ENCODE measurements around the gene SECTM1. TPM values are rescaled to one million over a fixed set of nuclear protein-coding genes. Genes with fewer than 3 reads are reported as not detected.
"Not testable (repeated sequence)": the region's sequence is repeated elsewhere in the genome, so short reads cannot be mapped to it uniquely, and the experiment has no call there.

Gene SECTM1
- total RNA-seq, 1 donor from 2014 or later = 22.2 TPM

GRCh38 chr17:82351713-82352488, 18.3 kb upstream of the SECTM1 start:
- DNase-seq (ENCODE audit: low spot score) = peak; percentile 90
- intact Hi-C loops (cut with DNase I) = loop anchor here (2.0 kb wide), 1 partner anchor 63 kb away; no protein-coding TSS in a partner anchor
- ATAC-seq = peak; percentile 79

- ATAC-seq = peak; percentile 12
- intact Hi-C loops (cut with DNase I) = no loop called here
- DNase-seq (ENCODE audit: low spot score) = no peak
Observed at GRCh38 chr17:82351254-82351712, 17.7 kb upstream of the SECTM1 start.

GRCh38 chr17:82350182-82351030, 16.8 kb upstream of the SECTM1 start:
- ATAC-seq = no peak
- no peak for DNase-seq (ENCODE audit: low spot score)
- intact Hi-C loops (cut with DNase I) = no loop called here

GRCh38 chr17:82349287-82349701, 15.7 kb upstream of the SECTM1 start:
- intact Hi-C loops (cut with DNase I) = no loop called here
- ATAC-seq (peak; percentile 44), DNase-seq (ENCODE audit: low spot score) (no peak)

- DNase-seq (ENCODE audit: low spot score) (no peak), ATAC-seq (no peak)
- intact Hi-C loops (cut with DNase I) = no loop called here
Observed at GRCh38 chr17:82348866-82349265, 15.3 kb upstream of the SECTM1 start.

- DNase-seq (ENCODE audit: low spot score) (no peak), ATAC-seq (no peak)
- intact Hi-C loops (cut with DNase I) = no loop called here
Observed at GRCh38 chr17:82348434-82348833, 14.9 kb upstream of the SECTM1 start.

- ATAC-seq; intact Hi-C loops (cut with DNase I); DNase-seq (ENCODE audit: low spot score): not testable (repeated sequence)
Observed at GRCh38 chr17:82347994-82348393, 14.4 kb upstream of the SECTM1 start.

- DNase-seq (ENCODE audit: low spot score) (no peak), ATAC-seq (no peak)
- intact Hi-C loops (cut with DNase I) = no loop called here
Observed at GRCh38 chr17:82346342-82347300, 13.1 kb upstream of the SECTM1 start.

GRCh38 chr17:82345151-82345976, 11.8 kb upstream of the SECTM1 start:
- ATAC-seq (no peak), DNase-seq (ENCODE audit: low spot score) (no peak)
- intact Hi-C loops (cut with DNase I) = no loop called here

- intact Hi-C loops (cut with DNase I) = no loop called here
Observed at GRCh38 chr17:82344175-82344907, 10.8 kb upstream of the SECTM1 start.

GRCh38 chr17:82343560-82343959, 10.0 kb upstream of the SECTM1 start:
- ATAC-seq (no peak), DNase-seq (ENCODE audit: low spot score) (no peak)
- intact Hi-C loops (cut with DNase I) = no loop called here

More at GRCh38 chr17:82344175-82344907, 10.8 kb upstream of the SECTM1 start:
- no peak for DNase-seq (ENCODE audit: low spot score)
- no peak for ATAC-seq

GRCh38 chr17:82342361-82343079, 9.0 kb upstream of the SECTM1 start:
- DNase-seq (ENCODE audit: low spot score) (no peak), ATAC-seq (no peak)
- intact Hi-C loops (cut with DNase I) = no loop called here

GRCh38 chr17:82339634-82340580, 6.3 kb upstream of the SECTM1 start:
- DNase-seq (ENCODE audit: low spot score) (no peak), ATAC-seq (no peak)
- intact Hi-C loops (cut with DNase I) = no loop called here

- ATAC-seq = peak; percentile 85
- DNase-seq (ENCODE audit: low spot score) = no peak
- intact Hi-C loops (cut with DNase I) = no loop called here
Observed at GRCh38 chr17:82338858-82339633, 5.5 kb upstream of the SECTM1 start.

Data from sciatic nerve (tissue), 2 donors.